ENCODE measurements around the gene CMIP. TPM values are rescaled to one million over a fixed set of nuclear protein-coding genes. Genes with fewer than 3 reads are reported as not detected.

Gene CMIP
- total RNA-seq, 1 donor from 2014 or later, result 163 TPM

- no peak for DNase-seq
- TF ChIP-seq CTCF (IDR thresholded peaks at IDR 0.05; ENCODE audit: partially characterized antibody, unreplicated experiment), result no peak
- Mint-ChIP-seq H3K4me1 (ENCODE audit: low read depth, unreplicated experiment) (peaks cover 8% of the 10 kb centered on the region), H3K27me3 (ENCODE audit: unreplicated experiment) (peaks cover 17% of the 10 kb centered on the region), H3K4me3 (ENCODE audit: unreplicated experiment) (no peak overlapping the region), H3K36me3 (ENCODE audit: unreplicated experiment) (peaks cover 10% of the 10 kb centered on the region), H3K9me3 (ENCODE audit: unreplicated experiment) (peaks cover 18% of the 10 kb centered on the region), H3K27ac (ENCODE audit: unreplicated experiment) (no peak overlapping the region)
Observed at GRCh38 chr16:81702506-81702905, 257.9 kb downstream of the CMIP start.

GRCh38 chr16:81703177-81704155 lies 258.9 kb downstream of the CMIP start:
- peaks cover 18% of the 10 kb centered on the region for H3K9me3 Mint-ChIP-seq (ENCODE audit: unreplicated experiment)
- peaks cover 10% of the 10 kb centered on the region for H3K36me3 Mint-ChIP-seq (ENCODE audit: unreplicated experiment)
- H3K27me3 Mint-ChIP-seq (ENCODE audit: unreplicated experiment), result peaks cover 17% of the 10 kb centered on the region
- peaks cover 8% of the 10 kb centered on the region for H3K4me1 Mint-ChIP-seq (ENCODE audit: low read depth, unreplicated experiment)
- DNase-seq, result no peak
- no peak overlapping the region for H3K4me3 Mint-ChIP-seq (ENCODE audit: unreplicated experiment)
- no peak for TF ChIP-seq CTCF (IDR thresholded peaks at IDR 0.05; ENCODE audit: partially characterized antibody, unreplicated experiment)
- no peak overlapping the region for H3K27ac Mint-ChIP-seq (ENCODE audit: unreplicated experiment)

GRCh38 chr16:81705261-81705660 lies 260.7 kb downstream of the CMIP start:
- Mint-ChIP-seq H3K4me1 (ENCODE audit: low read depth, unreplicated experiment) (peaks cover 8% of the 10 kb centered on the region), H3K9me3 (ENCODE audit: unreplicated experiment) (peaks cover 19% of the 10 kb centered on the region), H3K36me3 (ENCODE audit: unreplicated experiment) (peaks cover 9% of the 10 kb centered on the region), H3K27ac (ENCODE audit: unreplicated experiment) (no peak overlapping the region), H3K27me3 (ENCODE audit: unreplicated experiment) (peaks cover 16% of the 10 kb centered on the region), H3K4me3 (ENCODE audit: unreplicated experiment) (no peak overlapping the region)
- no peak for TF ChIP-seq CTCF (IDR thresholded peaks at IDR 0.05; ENCODE audit: partially characterized antibody, unreplicated experiment)
- no peak for DNase-seq

- no peak for DNase-seq
- Mint-ChIP-seq H3K36me3 (ENCODE audit: unreplicated experiment) (peaks cover 6% of the 10 kb centered on the region), H3K4me3 (ENCODE audit: unreplicated experiment) (no peak overlapping the region), H3K27ac (ENCODE audit: unreplicated experiment) (no peak overlapping the region), H3K9me3 (ENCODE audit: unreplicated experiment) (peaks cover 14% of the 10 kb centered on the region), H3K27me3 (ENCODE audit: unreplicated experiment) (peaks cover 4% of the 10 kb centered on the region), H3K4me1 (ENCODE audit: low read depth, unreplicated experiment) (peaks cover 18% of the 10 kb centered on the region)
- no peak for TF ChIP-seq CTCF (IDR thresholded peaks at IDR 0.05; ENCODE audit: partially characterized antibody, unreplicated experiment)
Observed at GRCh38 chr16:81706327-81707295, 262.0 kb downstream of the CMIP start.

Measured in glutamatergic neuron (in vitro differentiated cells).